ENCODE data around the gene BCL7B.

GRCh38 chr7:73518470-73518869 lies 39.0 kb downstream of the BCL7B start:
- TF ChIP-seq, protein P1, sequence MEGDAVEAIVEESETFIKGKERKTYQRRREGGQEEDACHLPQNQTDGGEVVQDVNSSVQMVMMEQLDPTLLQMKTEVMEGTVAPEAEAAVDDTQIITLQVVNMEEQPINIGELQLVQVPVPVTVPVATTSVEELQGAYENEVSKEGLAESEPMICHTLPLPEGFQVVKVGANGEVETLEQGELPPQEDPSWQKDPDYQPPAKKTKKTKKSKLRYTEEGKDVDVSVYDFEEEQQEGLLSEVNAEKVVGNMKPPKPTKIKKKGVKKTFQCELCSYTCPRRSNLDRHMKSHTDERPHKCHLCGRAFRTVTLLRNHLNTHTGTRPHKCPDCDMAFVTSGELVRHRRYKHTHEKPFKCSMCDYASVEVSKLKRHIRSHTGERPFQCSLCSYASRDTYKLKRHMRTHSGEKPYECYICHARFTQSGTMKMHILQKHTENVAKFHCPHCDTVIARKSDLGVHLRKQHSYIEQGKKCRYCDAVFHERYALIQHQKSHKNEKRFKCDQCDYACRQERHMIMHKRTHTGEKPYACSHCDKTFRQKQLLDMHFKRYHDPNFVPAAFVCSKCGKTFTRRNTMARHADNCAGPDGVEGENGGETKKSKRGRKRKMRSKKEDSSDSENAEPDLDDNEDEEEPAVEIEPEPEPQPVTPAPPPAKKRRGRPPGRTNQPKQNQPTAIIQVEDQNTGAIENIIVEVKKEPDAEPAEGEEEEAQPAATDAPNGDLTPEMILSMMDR (IDR thresholded peaks at IDR 0.05), result no peak
- no peak for TF ChIP-seq POLR2A (IDR thresholded peaks at IDR 0.05)
